Activated CD8-positive, alpha-beta memory T cell treated with anti-CD3 and anti-CD28 coated beads, Interleukin-2, amount 50 U/mL, for 24 hours (primary cell): ENCODE measurements around the gene KIF21A.

Experiments used
- DNase-seq: peaks from one replicate; pipeline ENCODE4 v3.0.0-alpha.2; 2020; ENCODE audit errors: extremely low read depth

Gene KIF21A

DNA sequence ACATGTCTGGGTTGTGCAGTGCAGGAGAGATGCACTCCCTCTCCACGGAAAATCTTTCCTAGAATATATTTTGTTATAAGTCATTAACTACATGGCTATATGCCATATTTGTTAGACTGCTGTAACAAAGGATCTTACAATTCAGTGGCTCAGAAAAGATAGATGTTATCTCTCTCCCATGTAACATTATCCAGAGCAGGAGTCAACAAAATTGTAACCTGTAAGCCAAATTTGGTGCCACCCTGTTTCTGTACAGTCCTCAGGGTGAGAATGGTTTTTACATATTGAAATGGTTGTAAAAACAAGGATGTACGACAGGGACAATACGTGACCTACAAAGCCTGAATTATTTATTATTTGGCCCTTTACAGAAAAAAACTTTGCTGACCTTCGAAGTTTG, 155.5 kb downstream of the KIF21A start:
- no peak for DNase-seq

DNA sequence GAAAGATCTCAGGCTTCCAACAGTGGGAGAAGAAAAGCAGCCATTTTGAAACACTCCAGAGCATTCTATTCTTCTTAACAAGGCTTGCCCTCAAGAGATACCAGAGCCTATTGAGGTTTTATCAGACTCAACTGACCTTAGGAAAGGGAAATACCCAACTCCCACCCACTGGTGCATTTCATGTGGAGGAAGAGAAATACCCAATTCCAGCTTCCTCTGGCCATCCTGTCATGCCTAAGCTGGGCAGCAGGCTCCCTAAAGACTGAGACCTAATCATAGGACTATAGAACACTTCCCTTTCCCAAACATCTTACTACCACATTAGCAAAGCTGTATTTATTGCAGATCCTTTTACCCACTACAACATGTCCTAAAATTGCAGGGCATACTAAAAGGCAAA, 164.5 kb downstream of the KIF21A start:
- no peak for DNase-seq

DNA sequence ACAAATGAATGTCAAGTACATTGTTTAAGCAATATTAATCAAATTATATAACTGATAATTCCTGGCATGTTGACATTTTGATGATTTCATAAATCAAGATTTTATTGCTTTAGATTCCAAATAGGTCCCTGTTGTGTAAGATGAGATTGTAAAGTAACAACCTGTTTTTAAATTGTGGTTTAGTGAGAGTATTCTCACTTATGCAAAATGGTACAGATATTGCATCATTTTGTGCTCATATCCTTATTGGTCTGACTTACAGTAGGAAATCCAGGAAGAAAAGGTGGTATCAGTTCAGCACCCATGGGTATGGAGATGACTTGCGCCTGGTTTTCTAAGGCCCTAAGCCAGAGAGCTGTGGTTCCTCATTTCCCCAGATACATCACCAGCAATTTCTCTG, 165.5 kb downstream of the KIF21A start:
- DNase-seq, result no peak

DNA sequence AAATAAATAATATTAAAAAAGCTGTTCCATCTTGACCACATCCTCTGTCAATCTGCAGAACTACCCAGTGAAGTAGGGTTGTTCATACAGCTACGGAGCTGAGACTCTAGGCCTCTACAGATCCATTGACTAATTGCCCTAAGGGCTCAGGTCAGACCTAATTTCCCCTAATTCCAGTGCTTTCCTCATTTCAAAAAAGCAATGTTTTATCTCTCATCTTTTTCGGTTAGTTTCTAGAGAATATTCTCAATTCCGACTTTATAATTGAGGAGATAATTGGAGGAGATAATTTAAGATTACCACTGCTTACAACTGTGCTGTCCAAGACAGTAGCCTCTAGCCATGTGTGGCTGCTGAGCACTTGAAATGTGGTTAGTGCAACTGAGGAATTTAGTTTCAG, 167.1 kb downstream of the KIF21A start:
- DNase-seq, result no peak

GRCh38 chr12:39272871-39273655, 169.9 kb downstream of the KIF21A start:
- DNase-seq, result no peak

- no peak for DNase-seq
Measured at GRCh38 chr12:39269492-39269891, 173.4 kb downstream of the KIF21A start.

DNA sequence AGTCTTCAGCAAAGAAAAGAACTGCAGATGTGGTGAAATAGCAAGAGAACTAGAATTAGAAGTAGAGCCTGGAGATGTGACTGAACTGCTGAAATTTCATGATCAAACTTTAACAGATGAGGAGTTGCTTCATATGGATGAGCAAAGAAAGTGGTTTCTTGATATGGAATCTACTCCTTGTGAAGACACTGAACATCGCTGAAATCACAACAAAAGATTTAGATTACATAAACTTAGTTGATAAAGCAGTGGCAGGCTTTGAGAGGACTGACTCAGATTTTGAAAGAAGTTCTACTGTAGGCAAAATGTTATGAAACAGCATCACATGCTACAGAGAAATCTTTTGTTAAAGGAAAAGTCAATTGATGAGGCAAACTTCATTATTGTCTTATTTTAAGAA, 175.0 kb downstream of the KIF21A start:
- DNase-seq, result no peak

GRCh38 chr12:39252628-39253027, 190.3 kb downstream of the KIF21A start:
- no peak for DNase-seq
